Endothelial cell of umbilical vein (primary cell): ENCODE data around the gene ASIC4. TPM values are rescaled to one million over a fixed set of nuclear protein-coding genes. Genes with fewer than 3 reads are reported as not detected.
A peak's percentile ranks its signal among the peaks of the same experiment; 100 is the strongest.

Experiments
- BruUV-seq: library from RNA; stranded (reverse); fragments of 400-500 nt; replicated peaks from 2 replicates; lab custom pipeline; 2021; lab: Mats Ljungman, UMichigan
- CTCF ChIA-PET: fragments of 300-600, 350-600 bp; sonication (Branson Sonifier 250); formaldehyde crosslinking; loops from one replicate; lab custom pipeline; 2021; ENCODE audit warnings: antibody characterized with exemption, inconsistent platforms; lab: Charles Lee
- POLR2A ChIA-PET: fragments of 300-600, 350-600 bp; sonication (Branson Sonifier 250); formaldehyde crosslinking; loops from one replicate; lab custom pipeline; 2021; ENCODE audit warnings: antibody characterized with exemption, inconsistent platforms; lab: Charles Lee
- DNase-seq: peaks from one replicate; pipeline ENCODE4 v3.0.0-alpha.2; 2011; ENCODE audit warnings: low read depth, low spot score
- FAIRE-seq: peaks from 2 replicates; lab custom pipeline; 2011; peaks lifted over from hg19 to GRCh38; lab: Jason Lieb, UNC
- H2AFZ ChIP-seq: 2 replicates; pipeline ENCODE4 v1.6.0; 2012; ENCODE audit warnings: low read depth, low read length, control low read depth, inconsistent platforms
- H3K27ac ChIP-seq: 2 replicates; pipeline ENCODE4 v1.5.1; 2011; ENCODE audit warnings: low read depth, mild to moderate bottlenecking, control low read depth, low read length, moderate library complexity; ENCODE audit not compliant: insufficient read depth
- H3K27me3 ChIP-seq, 2 experiments: 2 replicates each; pipeline versions ENCODE4 v1.6.0 to v1.6.1; 2011; ENCODE audit warnings: low read length in 2 of 2, mixed read lengths in 1 of 2; ENCODE audit not compliant: control insufficient read depth in 2 of 2, insufficient read depth in 2 of 2
- H3K36me3 ChIP-seq, 2 experiments: 2 replicates in 1 of 2; 3 replicates in 1 of 2; pipeline ENCODE4 v1.5.1; 2011; ENCODE audit warnings: low read length in 2 of 2, mild to moderate bottlenecking in 1 of 2, moderate library complexity in 1 of 2; ENCODE audit not compliant: control insufficient read depth in 2 of 2, insufficient read depth in 2 of 2; ENCODE audit errors: extremely low read depth in 1 of 2
- H3K4me1 ChIP-seq: 3 replicates; pipeline ENCODE4 v1.5.1; 2011; ENCODE audit warnings: mild to moderate bottlenecking, low read length; ENCODE audit not compliant: control insufficient read depth, insufficient read depth; ENCODE audit errors: extremely low read depth
- H3K4me2 ChIP-seq: 2 replicates; pipeline ENCODE4 v1.6.1; 2011; ENCODE audit warnings: low read length, control low read depth, mixed read lengths; ENCODE audit not compliant: insufficient read depth
- H3K4me3 ChIP-seq, 3 experiments: fragments of 200-600 bp in 1 of 3; sonication (generic), shearing (Covaris generic) in 1 of 3; replicated peaks in 1 of 3; 2 replicates each; pipeline ENCODE4 v1.5.1; 2011 to 2016; ENCODE audit warnings: control low read depth in 3 of 3, low read length in 3 of 3, mild to moderate bottlenecking in 2 of 3, inconsistent platforms in 1 of 3, low read depth in 1 of 3, moderate library complexity in 1 of 3; ENCODE audit not compliant: insufficient read depth in 1 of 3
- H3K79me2 ChIP-seq: 2 replicates; pipeline ENCODE4 v1.6.0; 2012; ENCODE audit warnings: low read length, inconsistent platforms; ENCODE audit not compliant: control insufficient read depth, insufficient read depth
- H3K9ac ChIP-seq: replicated peaks from 2 replicates; pipeline ENCODE3; 2011; ENCODE audit warnings: low read length, control low read depth; ENCODE audit not compliant: insufficient read depth; ENCODE audit errors: extremely low read depth
- H3K9me1 ChIP-seq: replicated peaks from 3 replicates; pipeline ENCODE4 v1.6.0; 2011; ENCODE audit warnings: mild to moderate bottlenecking, low read length; ENCODE audit not compliant: control insufficient read depth, insufficient read depth; ENCODE audit errors: extremely low read depth
- H3K9me3 ChIP-seq: replicated peaks from 2 replicates; pipeline ENCODE4 v1.5.1; 2012; ENCODE audit warnings: low read length, inconsistent platforms; ENCODE audit not compliant: control insufficient read depth, insufficient read depth
- H4K20me1 ChIP-seq: replicated peaks from 2 replicates; pipeline ENCODE3; 2011; ENCODE audit warnings: mild to moderate bottlenecking, low read length; ENCODE audit not compliant: control insufficient read depth, insufficient read depth; ENCODE audit errors: extremely low read depth
- CTCF ChIP-seq, 2 donors: IDR thresholded peaks; 1 replicate in 1 of 2; 2 replicates in 1 of 2; pipeline ENCODE4 v1.5.1; 2011; ENCODE audit warnings: low read length in 2 of 2, mild to moderate bottlenecking in 2 of 2, moderate library complexity in 2 of 2, control low read depth in 1 of 2, inconsistent platforms in 1 of 2, low read depth in 1 of 2; ENCODE audit not compliant: insufficient read depth in 1 of 2; ENCODE audit errors: extremely low read depth in 1 of 2
- EZH2 ChIP-seq: IDR thresholded peaks from 2 replicates; pipeline ENCODE4 v1.6.1; 2012; ENCODE audit warnings: borderline replicate concordance, low read depth, mild to moderate bottlenecking, moderate library complexity, low read length, inconsistent platforms; ENCODE audit not compliant: severe bottlenecking
- FOS ChIP-seq: IDR thresholded peaks from 2 replicates; pipeline ENCODE4 v1.6.1; 2011; ENCODE audit warnings: mild to moderate bottlenecking, low read length, moderate library complexity, borderline replicate concordance; ENCODE audit not compliant: insufficient read depth
- GATA2 ChIP-seq: IDR thresholded peaks from 2 replicates; pipeline ENCODE4 v1.7.0; 2011; ENCODE audit warnings: low read depth, mild to moderate bottlenecking, moderate library complexity, mixed read lengths, low read length; ENCODE audit not compliant: insufficient read length, insufficient read depth
- JUN ChIP-seq: IDR thresholded peaks from 2 replicates; pipeline ENCODE4 v1.6.1; 2011; ENCODE audit warnings: borderline replicate concordance, low read depth; ENCODE audit not compliant: insufficient read length, insufficient read depth
- MAX ChIP-seq: IDR thresholded peaks from 2 replicates; pipeline ENCODE4 v1.6.1; 2011; ENCODE audit not compliant: insufficient read depth, insufficient read length
- MYC ChIP-seq: IDR thresholded peaks from one replicate; pipeline ENCODE4 v1.6.1; 2011; ENCODE audit warnings: mild to moderate bottlenecking, low read depth, low read length
- POLR2A ChIP-seq: IDR thresholded peaks from 2 replicates; pipeline ENCODE4 v1.6.1; 2012; ENCODE audit warnings: low read depth, mild to moderate bottlenecking, control low read depth, low read length
- POLR2AphosphoS5 ChIP-seq: IDR thresholded peaks from 2 replicates; pipeline ENCODE4 v1.6.1; 2012; ENCODE audit warnings: low read depth, mild to moderate bottlenecking, control low read depth, low read length, moderate library complexity; ENCODE audit not compliant: insufficient read depth
- dilution Hi-C: fragments of 300-500 bp; cut with MboI; formaldehyde crosslinking; loops from one replicate; pipeline ENCODE4 v1.15.0; 2019; ENCODE audit warnings: low sequenced_read_pairs; ENCODE audit not compliant: extremely low pct_ligation_motif_present
- intact Hi-C: fragments of 100-400 bp; cut with micrococcal nuclease; formaldehyde crosslinking; loops from one replicate; pipeline ENCODE4 v1.10.0; 2022
- polyA plus RNA-seq, 4 experiments: library from polyadenylated mRNA; depleted of rRNA in 3 of 4; stranded (reverse) in 3 of 4; unstranded in 1 of 4; fragments of >200 nt; gene quantifications; 2 replicates each; pipeline versions ENCODE4 v1.2.1 to v1.2.3, GENCODE V29; 2011 to 2012; ENCODE audit warnings: missing spikeins in 1 of 4
- total RNA-seq: library from RNA; stranded (reverse); gene quantifications from 2 replicates; pipeline ENCODE4 v1.2.3, GENCODE V29; 2021

The ASIC4 gene
- total and polyA plus RNA-seq, 2 donors (not counting 3 experiments of a cell fraction or from before 2014, with no cell fraction given) = not detected

GRCh38 chr2:219543596-219544358 lies 29.5 kb downstream of the ASIC4 start, which contains the start of the genes CHPF and TMEM198:
Gene CHPF, minus strand, starts transcription at chr2:219543809. Its CDS starts 271 bp downstream, at chr2:219543538.
Gene TMEM198, plus strand, starts transcription at chr2:219544028. Its CDS starts 700 bp downstream, at chr2:219544728.
- no peak within 1 kb of the TSS for H3K9ac ChIP-seq
- H4K20me1 ChIP-seq = no peaks in the 10 kb centered on the region
- TF ChIP-seq FOS = no peak
- no peaks in the 10 kb centered on the region for H3K36me3 ChIP-seq
- no TSS peak for BruUV-seq
- no peaks in the 10 kb centered on the region for H3K79me2 ChIP-seq
- H3K27me3 ChIP-seq = peaks cover 18 to 23% of the 10 kb centered on the region in 2 experiments
- POLR2A ChIA-PET = no interaction called here
- peak within 1 kb of the TSS; percentile 29 to 37 (median 29) for H3K4me3 ChIP-seq
- peak; percentile 86 for DNase-seq
- intact Hi-C loops (loop anchor here (1.0 kb wide), 3 partner anchors 45 to 156 kb away; partner anchors contain the start of genes DNPEP, GMPPA and STK11IP), dilution Hi-C loops (no loop called here)
- peak within 1 kb of the TSS; percentile 49 for H3K4me2 ChIP-seq
- peak; percentile 79 for FAIRE-seq
- H3K9me1 ChIP-seq = no peaks in the 10 kb centered on the region
- peaks cover 7% of the 10 kb centered on the region for H3K4me1 ChIP-seq
- CTCF ChIA-PET = interaction anchor here (0.9 to 4.5 kb wide), 13 partner anchors 9 to 146 kb away, joined by 3 to 25 read pairs (median 5); partner anchors contain the start of genes GMPPA, INHA and OBSL1
- H3K27ac ChIP-seq = no peak within 1 kb of the TSS
- H2AFZ ChIP-seq = peak within 1 kb of the TSS; percentile 41
- H3K9me3 ChIP-seq = no peaks in the 10 kb centered on the region

GRCh38 chr2:219544567-219544966 lies 30.3 kb downstream of the ASIC4 start:
- H3K4me1 ChIP-seq = peaks cover 7% of the 10 kb centered on the region
- FAIRE-seq (no peak), DNase-seq (no peak)
- no peak overlapping the region for H3K9ac ChIP-seq
- H3K79me2 ChIP-seq = no peaks in the 10 kb centered on the region
- TF ChIP-seq GATA2 = no peak
- no peak for TF ChIP-seq EZH2
- TF ChIP-seq POLR2AphosphoS5 = no peak
- TF ChIP-seq MAX = no peak
- no peak for TF ChIP-seq CTCF (IDR thresholded peaks at IDR 0.05; ENCODE audit: extremely low read depth in 1 of 2, insufficient read depth in 1 of 2, low read depth in 1 of 2, low read length in 2 of 2)
- no peak for TF ChIP-seq JUN
- TF ChIP-seq POLR2A = no peak
- no peak for TF ChIP-seq MYC
- no peak for TF ChIP-seq FOS
- intact Hi-C loops = no loop called here
- peaks cover 23% of the 10 kb centered on the region in 2 experiments for H3K27me3 ChIP-seq
- ChIA-PET CTCF (interaction anchor here (1.3 to 4.5 kb wide), 2 partner anchors 14 to 16 kb away, joined by 7 to 25 read pairs; no protein-coding TSS in a partner anchor), POLR2A (no interaction called here)
- no peak overlapping the region for H3K4me2 ChIP-seq
- no peak overlapping the region for H3K27ac ChIP-seq
- H2AFZ ChIP-seq = no peak overlapping the region
- no peaks in the 10 kb centered on the region for H3K9me3 ChIP-seq
- no peak overlapping the region for H3K4me3 ChIP-seq
- no peaks in the 10 kb centered on the region for H3K36me3 ChIP-seq
- H4K20me1 ChIP-seq = no peaks in the 10 kb centered on the region
- dilution Hi-C loops = no loop called here
- H3K9me1 ChIP-seq = no peaks in the 10 kb centered on the region
- BruUV-seq = no TSS peak
